ENCODE results near the gene CDKN3.

CDKN3 gene, protein sequence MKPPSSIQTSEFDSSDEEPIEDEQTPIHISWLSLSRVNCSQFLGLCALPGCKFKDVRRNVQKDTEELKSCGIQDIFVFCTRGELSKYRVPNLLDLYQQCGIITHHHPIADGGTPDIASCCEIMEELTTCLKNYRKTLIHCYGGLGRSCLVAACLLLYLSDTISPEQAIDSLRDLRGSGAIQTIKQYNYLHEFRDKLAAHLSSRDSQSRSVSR

DNA sequence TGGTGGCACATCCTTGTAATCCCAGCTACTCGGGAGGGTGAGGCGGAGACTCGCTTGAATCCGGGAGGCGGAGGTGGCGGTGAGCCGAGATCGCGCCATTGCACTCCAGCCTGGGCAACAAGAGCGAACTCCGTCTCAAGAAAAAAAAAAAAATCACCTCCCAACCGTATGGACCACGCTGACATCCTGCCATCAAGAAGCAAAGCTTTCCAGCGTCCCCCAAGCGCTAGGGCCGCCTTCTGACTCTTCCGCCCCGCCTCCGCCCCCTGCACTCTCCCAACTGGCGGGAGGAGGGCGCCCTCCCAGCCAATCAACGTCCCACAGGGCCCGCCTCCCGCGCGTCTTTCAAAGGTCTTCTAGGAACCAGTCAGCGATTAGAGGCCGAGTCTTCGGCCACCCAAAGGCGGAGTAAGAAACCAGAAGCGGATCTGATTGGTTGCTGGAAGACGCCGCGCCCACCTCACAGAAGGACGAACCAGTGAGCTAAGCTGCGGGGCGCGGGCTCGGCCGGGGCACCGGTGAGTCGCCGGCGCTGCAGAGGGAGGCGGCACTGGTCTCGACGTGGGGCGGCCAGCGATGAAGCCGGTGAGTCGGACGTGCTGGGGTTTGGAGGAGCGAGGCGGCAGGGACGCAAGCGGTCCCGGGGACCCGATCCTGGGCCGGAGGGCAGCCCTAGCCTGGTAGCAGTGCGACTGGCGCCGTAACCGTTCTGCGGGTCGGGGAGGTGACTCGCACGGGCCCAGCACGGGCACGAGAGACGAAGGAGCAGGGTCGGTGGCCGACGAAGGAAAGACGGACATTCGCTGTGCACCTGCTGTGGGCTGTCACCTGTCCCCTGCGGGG is at the start of gene CDKN3:
Gene CDKN3, plus strand, starts transcription at position 515 of the 843 bp plus-strand sequence. Its CDS starts 62 bp downstream, at position 577.
- DNase-seq (ENCODE audit: low read depth in 2 of 2): peak; percentile 95

DNA sequence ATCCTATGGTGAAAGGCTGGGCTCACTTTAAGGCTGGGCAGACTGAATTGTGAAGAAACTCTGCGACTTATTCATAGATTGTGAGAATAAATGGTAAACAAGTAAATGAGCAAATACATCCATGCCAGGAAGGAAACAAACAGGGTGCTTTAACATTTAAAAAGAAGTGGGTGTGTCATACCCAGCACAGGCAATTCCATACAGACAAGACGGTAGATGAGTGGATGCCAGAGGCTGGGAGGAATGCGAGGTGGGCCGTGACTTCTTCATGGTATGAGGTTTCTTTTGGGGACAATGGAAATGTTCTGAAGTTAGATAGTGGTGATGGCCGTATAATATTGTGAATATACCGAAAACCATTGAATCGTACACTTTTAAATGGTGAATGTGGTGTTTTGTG is 49.8 kb upstream of the CDKN3 start:
- DNase-seq (ENCODE audit: low read depth in 2 of 2): no peak

DNA sequence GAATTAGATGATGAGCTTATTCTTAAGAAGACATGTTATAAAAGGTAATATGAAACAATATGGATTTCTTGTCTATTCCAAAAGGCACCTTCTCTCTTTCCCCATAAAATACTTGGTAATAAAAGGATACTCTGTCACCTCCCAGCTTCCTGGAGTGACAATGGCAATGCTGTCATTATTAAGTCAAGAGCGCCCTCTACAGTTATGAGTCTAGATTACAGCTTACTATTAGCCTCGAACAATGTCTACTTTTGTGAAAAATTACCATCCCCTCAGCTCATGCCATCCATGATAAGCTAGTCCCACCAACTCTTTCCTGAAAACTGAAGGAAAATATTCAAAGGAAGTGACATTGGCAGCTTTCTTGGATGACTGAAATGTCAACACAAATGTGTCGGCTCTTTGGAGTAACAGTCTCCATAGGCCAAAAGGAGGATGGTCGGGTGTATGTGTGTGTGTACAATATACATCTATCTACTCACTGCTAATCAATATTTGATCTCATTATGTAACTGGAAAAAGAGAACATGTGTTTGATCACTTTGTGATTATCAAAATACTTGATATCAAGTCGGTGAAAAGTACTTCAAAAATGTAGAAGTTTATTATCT is 48.7 kb upstream of the CDKN3 start:
- DNase-seq (ENCODE audit: low read depth in 2 of 2): no peak

DNA sequence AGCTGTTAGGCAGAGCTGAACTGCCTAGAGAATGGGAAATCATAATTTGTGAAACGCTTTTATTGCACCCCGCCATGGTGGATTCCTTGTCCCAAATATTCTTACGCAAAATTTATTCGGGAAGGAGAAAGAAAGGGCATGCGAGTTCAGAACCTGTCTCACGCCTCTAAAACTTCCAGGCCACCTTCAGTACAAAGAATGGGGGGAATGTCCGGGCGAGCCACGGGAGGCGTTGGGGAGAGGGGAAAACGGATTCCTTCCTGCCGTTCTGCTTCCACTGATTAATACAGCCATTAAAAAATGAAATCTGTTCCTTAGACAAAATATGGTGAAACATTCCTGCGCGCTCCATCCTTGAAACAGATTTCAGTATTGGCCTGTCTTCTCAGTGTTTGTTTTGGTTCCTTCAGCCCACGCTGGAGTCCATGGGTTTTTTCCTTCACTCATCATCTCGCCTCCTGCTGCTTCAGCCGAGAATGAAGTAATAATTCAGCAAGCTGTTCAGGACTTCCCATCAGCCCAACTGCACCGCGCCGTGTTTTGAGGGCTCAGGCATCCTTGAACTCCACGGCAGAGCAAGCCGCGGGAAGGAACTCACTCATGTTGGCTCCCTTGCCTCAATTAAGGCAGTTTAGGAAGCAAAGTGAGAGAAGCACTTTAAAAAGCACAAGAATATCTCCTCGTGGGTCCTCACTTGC is 47.7 kb upstream of the CDKN3 start:
- DNase-seq (ENCODE audit: low read depth in 2 of 2): no peak

DNA sequence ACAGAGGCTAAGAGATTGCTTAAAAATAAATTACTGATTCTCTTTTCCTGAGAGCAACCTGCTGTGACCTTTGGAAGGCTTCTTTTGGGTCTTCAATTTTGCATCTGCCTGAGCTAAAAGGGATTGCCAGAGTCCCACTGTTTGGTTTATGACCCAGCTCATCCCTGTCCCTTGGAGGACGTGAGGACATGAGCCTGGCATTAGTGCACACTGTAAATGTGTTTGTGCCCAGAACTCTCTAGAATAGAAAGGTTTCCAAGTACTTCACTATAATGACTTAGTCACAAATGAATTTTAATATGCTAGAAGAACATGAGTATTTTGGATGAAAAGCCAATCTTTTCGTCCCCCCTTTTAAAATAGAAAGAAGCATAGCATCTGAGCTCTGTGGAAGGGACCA is 47.1 kb upstream of the CDKN3 start:
- DNase-seq (ENCODE audit: low read depth in 2 of 2): no peak

DNA sequence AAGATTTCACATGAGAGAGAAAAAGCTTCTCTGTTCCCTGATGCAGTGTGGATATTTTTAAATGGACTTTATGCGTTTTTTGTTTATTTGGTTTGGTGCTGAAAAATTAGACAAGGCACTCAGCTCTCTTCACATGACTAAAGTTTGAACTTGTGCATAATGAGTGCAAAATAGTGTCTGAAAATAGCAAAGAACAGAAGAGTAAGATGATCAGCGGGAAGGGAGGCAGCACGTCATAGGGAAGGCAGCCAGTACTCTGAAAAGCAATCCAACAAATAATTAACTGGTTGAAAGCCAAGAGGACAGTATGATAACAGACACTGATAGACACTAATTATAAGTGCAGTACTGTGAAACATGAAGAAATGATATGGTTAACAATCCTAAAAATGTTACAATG is 46.6 kb upstream of the CDKN3 start:
- DNase-seq (ENCODE audit: low read depth in 2 of 2): no peak

DNA sequence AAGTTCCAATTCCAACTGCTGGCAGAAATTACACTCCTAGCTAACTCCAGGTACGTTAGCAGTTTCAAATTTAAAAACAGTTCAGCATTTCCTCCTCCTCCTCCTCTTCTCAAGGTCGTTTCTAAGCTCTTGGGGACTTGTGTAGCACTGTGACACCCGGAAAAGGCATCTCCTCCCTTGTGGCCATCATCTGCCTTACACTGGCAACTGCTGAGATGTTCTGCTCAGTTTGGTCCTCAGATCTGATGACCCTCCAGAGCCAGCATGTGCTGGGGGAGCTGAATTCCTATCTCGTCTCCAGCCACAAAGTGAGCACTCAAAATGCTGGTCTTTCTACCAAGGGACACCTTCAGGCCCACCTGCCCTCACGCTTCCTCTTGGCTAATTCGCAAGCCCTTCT is 43.5 kb upstream of the CDKN3 start:
- DNase-seq (ENCODE audit: low read depth in 2 of 2): no peak

DNA sequence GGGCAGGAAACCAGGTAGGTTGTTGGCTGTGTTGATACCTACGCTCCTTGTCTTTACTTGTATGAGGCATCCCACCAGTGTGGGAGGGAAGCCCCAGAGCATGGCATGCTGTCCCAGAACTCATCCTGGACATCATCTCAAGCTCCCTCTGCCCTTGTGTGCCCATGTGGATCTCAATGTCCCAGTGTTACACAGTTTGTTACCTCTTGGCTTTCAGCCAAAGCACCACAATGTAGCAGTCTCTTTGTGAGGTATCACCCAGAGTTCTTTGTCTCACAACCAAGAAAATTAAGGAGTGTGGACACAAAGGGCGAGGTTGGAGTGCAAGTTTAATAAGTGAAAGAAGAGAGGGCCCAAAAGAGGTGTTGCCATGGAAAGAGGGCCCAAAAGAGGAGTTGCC is 43.1 kb upstream of the CDKN3 start:
- no peak for DNase-seq (ENCODE audit: low read depth in 2 of 2)

DNA sequence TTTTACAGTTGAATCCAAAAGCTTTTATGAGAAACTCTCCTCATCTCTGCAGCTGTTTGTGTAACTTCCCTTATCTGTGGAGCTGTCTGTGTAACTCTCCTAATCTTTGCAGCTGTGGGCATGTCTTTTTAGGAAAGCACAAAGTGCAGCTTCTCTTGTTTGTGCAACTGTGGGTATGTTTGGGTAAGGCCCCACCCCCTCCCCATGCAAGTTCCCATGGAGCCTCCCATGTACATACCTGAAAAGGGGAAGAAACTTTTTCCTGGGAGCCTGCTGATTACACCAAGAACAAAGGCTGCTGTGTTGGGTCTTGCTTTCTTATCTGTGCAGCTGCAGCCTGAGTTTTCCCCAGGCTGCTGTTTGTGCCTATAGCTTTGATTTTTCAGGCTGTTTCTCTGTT is 42.7 kb upstream of the CDKN3 start:
- no peak for DNase-seq (ENCODE audit: low read depth in 2 of 2)

DNA sequence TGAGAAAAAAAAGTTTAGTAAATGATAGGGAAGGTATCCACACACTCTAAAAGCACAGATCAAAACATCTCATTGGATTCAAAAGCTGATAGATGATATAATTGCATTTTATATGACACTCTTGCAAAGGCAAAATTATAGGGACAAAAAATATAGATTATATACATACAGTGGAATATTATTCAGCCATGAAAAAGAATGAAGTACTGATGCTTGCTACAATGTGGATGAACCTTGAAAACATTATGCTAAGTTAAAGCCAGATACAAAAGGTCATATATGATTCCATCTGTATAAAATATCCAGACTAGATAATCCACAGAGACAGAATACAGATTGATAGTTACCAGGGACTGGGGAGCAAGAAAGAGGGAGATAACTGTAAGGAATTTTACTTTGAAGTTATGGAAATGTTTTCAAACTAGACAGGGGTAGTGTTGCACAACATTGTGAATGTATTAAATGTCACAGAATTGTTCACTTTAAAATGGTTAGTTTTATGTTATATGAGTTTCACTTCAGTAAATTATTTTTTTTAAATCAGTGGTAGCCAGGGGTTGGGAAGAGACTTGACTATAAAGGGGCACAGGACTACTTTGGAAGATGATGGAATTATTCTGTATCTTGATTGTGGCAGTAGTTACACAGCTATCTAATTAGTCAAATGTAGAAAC is 41.7 kb upstream of the CDKN3 start:
- no peak for DNase-seq (ENCODE audit: low read depth in 2 of 2)

DNA sequence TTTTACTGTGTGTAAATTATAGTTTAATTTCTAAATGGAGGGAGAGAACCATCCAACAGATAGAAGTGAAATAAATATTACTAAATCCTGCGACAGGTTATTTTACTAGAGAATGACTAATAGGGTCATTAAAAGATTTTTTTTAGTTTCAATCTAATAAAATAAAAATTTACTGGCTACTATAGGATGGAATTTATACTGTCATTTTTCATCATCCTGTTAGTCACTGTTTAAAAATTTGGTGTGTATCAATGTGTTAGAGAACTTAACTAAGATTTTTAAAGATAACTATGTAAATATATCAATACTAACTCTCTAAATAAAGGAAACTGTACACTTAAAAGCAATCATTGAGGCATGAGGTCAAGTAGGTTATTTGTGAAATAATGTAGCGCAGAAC is 41.1 kb upstream of the CDKN3 start:
- no peak for DNase-seq (ENCODE audit: low read depth in 2 of 2)

DNA sequence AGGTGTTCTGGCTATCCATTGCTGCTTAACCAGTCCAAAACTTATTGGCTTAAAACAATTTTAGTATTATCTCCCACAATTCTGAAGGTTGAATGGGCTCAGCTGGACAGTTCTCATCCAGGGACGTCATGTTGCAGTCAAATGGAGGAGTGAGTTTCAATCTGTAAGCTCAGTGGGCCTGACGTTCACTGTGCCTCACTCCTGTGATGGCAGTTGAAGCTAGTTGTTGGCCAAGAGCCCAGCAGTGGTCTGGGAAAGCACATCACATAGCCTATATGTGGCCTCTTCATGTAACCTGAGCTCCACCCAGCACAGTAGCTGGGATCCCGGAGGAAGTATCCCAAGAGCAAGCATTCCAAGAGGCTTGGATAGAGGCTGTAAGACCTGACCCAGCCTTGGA is 40.6 kb upstream of the CDKN3 start:
- DNase-seq (ENCODE audit: low read depth in 2 of 2): no peak

DNA sequence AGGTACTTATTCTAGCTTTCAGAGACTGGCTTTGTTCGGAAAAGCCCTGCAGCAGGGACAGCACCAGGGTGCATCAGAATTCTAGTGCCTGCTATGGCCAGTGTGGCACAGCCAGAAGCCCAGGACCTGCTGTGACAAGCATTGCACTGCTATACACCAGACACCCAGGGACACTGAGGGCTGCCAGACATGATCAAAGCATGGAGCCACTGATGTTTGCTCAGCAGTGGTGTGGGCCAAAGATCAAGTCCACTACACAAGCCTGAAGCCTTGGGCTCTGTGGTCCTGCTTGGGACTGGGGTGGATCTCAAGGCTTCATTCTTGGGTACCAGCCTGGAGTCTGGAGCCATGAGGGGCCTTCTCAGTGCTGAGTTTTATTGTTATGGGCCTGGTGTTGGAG is 36.1 kb upstream of the CDKN3 start:
- DNase-seq (ENCODE audit: low read depth in 2 of 2): no peak

DNA sequence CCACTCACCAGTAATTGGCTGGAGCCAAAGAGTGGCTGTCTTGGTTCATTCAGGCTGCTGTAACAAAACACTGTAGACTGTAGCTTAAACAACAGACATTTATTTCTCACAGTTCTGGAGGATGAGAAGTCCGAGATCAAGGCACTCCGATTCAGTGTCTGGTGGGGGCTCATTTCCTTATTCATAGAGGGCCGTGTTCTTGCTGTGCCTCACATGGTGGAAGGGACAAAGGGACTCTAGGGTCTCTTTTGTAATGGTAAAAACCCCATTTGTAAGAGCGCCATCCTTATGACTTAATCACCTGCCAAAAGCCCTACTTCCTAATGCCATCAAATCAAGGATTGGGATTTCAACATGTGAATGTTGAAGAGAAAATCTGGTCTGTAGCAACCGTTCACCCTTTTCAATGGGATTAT is 34.7 kb upstream of the CDKN3 start:
- no peak for DNase-seq (ENCODE audit: low read depth in 2 of 2)

DNA sequence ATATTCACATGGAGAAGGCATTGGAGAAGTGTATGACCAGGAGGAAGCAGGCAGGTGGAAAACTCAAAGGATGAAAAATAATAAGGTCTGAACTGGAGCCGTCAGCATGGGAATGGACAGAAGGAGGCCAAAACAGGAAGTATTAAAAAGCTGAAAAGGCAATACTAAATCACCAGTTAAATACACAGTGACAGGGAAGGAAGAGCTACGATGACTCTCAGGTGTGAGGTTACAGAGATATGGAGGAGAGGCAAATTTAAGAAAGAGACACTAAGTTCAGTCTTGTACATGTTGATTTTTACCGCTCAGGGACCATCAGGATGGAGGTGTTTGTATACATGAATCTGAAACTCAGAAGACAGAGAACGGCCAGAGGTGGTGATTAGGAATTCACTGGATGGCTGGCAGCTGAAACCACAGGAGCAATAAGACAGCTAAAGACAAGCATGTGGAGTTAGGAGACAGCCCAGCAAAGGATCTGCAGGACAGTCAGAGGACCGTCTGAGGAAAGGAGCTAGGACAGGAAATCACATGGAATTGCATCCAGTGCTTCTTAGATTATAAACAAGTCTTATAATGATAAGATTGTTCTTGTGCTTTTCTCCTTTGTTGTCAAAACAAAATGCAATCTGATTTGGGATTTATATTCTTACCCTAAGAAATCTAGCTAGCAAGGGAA is 33.9 kb upstream of the CDKN3 start:
- DNase-seq (ENCODE audit: low read depth in 2 of 2): no peak

DNA sequence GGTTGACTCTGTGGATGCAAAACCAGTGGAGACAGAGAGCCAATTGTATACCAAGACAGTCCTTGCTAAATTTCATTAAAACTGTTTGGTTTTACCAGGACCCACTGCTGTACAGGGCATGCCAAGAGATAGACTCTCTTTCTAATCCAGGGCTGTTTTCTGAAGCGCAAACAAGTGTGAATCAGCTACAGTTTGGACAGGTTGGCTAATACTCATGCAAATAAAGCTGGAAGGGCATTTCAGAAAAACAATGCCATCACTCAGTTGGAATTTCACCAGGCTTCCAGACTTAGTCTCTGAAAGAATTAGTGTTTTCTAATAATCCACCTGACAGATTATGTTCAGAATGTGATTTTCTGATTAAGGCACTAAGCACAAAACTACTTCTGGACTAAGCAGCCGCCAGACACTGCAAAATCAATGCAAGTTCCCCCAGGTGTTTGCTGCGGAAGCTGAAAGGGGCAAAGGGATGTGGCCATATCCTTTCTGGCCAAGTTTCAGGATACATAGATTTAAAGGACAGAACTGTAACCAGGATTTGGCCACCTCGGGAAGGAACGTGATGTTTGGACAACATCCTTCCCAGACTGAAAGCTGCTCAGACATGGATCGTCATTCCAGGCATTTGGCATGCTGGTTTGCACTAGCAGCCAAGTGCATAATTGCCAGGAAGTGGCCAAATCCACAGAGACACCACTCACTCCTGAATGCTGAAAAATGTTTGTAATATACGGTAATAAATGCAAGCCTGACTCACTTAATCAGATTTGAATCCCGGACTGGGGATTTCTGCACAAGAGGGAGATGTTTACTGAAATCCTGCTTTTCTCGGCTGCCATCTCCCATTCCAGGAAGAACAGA is 32.0 kb upstream of the CDKN3 start:
- no peak for DNase-seq (ENCODE audit: low read depth in 2 of 2)

DNA sequence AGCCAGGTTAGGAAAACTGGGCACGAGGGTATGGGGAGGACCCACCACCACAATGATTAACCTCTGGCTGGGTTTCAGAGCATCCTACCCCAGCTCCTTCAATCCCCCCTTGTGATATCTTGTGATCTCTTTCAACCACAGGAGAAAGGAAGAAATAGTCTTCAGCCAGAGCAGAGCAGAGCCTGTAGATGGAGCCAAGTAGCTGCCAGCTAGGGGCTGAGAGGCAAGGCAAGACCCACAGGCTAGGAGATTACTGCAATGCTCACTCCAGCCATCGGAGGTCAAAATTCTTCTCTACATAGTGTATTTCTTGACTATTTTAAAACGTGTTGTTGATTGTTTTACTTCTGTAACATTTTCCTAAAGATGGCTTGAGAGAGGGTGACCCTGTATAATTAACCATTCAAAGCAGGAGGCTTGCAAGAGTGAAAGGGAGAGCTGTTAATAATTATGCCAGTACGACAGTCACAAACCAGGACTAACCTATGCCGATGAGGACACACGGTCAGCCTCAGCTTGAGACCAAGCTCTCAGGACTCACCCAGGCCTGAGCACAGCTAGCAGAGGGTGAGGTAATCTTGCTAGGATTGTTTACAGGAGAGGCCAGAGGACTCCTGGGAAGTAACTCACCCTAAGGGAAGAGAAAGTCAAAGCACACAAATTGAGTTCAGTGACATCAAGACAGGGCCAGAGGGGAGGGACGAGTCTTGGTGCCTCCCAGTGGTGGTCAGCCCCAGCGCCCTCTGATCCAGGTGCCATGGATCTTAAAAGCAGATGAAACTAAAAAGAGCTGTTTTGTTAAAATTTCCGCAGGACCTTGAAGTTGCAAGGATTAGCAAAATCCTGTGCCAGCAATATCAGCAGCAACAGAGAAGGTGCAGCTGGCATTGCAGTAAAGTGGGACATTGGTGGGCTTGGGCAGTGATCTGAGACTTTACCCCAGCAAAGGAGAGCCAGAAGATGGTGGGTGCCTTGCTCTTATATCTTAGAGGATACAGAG is 29.8 kb upstream of the CDKN3 start:
- DNase-seq (ENCODE audit: low read depth in 2 of 2): no peak

DNA sequence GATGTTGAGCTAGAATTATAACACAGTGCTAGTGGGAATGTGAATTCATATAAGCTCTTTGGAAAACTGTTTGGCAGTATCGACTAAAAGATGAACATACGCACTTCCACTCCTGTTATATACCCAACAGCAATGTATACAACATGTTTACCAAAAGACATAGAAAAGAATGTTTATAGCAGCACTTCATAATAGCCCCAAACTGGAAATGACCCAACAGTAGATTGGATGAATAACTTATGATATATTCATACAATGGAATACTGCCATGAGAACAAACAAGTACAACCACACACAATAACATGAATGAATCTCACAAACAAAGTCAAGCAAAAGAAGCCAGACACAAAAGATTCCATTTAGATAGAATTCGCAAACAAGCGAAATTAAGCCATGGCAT is 28.5 kb upstream of the CDKN3 start:
- no peak for DNase-seq (ENCODE audit: low read depth in 2 of 2)

DNA sequence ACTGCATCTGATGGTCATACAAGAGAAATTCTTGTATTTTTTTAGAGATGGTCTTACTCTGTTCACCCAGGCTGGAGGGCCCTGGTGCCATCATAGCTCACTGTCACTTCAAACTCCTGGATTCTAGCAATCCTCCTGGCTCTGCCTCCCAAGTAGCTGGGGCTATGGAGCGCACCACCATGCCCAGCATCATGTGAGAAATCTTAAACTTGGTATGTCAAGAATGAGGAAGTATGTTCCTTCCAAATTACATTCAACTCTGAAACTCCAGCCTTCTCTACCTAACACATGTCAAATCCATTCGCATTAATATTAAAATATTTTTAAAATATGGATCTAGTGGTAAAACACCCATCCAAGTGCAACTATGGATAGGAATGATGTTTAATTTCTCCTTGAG is 27.5 kb upstream of the CDKN3 start:
- no peak for DNase-seq (ENCODE audit: low read depth in 2 of 2)

Measured in stimulated activated CD4-positive, alpha-beta T cell treated with anti-CD3 and anti-CD28 coated beads, Interleukin-12 subunit alpha, Interleukin-12 subunit beta, amount 100 ng/mL, for 24 hours (primary cell).